Mucosa of descending colon (tissue), 3 donors: ENCODE data around the gene SEC23B. TPM values are rescaled to one million over a fixed set of nuclear protein-coding genes. Genes with fewer than 3 reads are reported as not detected.
"Not testable (repeated sequence)": the region's sequence is repeated elsewhere in the genome, so short reads cannot be mapped to it uniquely, and the experiment has no call there.

ENCODE experiments used
- ATAC-seq: fragments of 200-7000 bp; cut with Tn5 transposase; one replicate; pipeline ENCODE4 v1.9.1; 2020; ENCODE audit warnings: mild to moderate bottlenecking, moderate library complexity
- DNase-seq, 3 donors: peaks; one replicate each; pipeline ENCODE4 v3.0.0-alpha.2; 2020
- H3K36me3 ChIP-seq: fragments of 200-600 bp; one replicate; pipeline ENCODE4 v1.8.0; 2021; ENCODE audit warnings: low read depth, mild to moderate bottlenecking
- H3K4me1 ChIP-seq: fragments of 200-600 bp; one replicate; pipeline ENCODE4 v1.8.0; 2021; ENCODE audit warnings: low read depth, mild to moderate bottlenecking
- H3K4me3 ChIP-seq: fragments of 200-600 bp; one replicate; pipeline ENCODE4 v1.8.0; 2021; ENCODE audit warnings: mild to moderate bottlenecking
- H3K9me3 ChIP-seq: fragments of 200-600 bp; one replicate; pipeline ENCODE4 v1.8.0; 2021; ENCODE audit warnings: mild to moderate bottlenecking
- intact Hi-C, 2 donors: fragments of 100-400 bp; cut with DNase I in 1 of 2; cut with micrococcal nuclease in 1 of 2; formaldehyde crosslinking; loops; one replicate each; pipeline versions ENCODE4 v1.11.0 to v1.11.1; 2022; cut with DNase I, micrococcal nuclease
- total RNA-seq, 3 donors: library from RNA; stranded (reverse); fragmentation: NEBNext Ultra II Directional in 2 of 3; extraction: Animal tissue kit (Norgen Biotek cat#: 25700) in 2 of 3; gene quantifications; one replicate each; pipeline versions ENCODE4 v1.2.1 to v1.2.4, GENCODE V29; 2021 to 2023
- TF ChIP-seq, protein P1 (sequence below): fragments of 200-600 bp; IDR thresholded peaks from one replicate; pipeline ENCODE4 v1.8.0; 2022; ENCODE audit warnings: antibody characterized with exemption, mild to moderate bottlenecking
- donor health status: DM: no; HTN: no; CAD: no; lungs with moderate emphysema.
- donor health status: DM: no; HTN: no; CAD: no.
- donor health status: DM: no; HTN: yes; CAD: no.

SEC23B gene
- total RNA-seq, 3 donors from 2014 or later, result 32.4 to 54.3 (median 51.0) TPM

DNA sequence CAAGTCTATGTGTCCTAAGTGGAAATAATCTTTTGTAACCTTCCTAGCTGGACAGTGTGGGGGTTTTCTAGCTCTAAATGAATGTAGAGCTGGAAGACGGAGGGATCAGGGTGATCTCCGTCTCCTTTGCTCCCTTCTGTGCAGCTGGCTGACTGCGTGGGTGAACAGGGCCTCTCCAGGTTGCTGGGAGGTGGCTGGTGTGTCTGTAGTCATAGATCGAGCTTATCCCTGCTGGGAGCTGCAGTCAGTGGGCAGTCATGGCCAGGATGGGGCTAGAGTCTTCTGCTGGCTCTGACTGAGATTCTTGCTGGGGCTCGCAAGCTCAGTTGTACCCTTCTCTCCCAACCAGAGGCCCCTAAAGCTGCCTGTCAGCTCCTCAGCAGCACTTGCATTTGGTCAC, 6.4 kb downstream of the SEC23B start:
- no peaks in the 10 kb centered on the region for H3K36me3 ChIP-seq
- TF ChIP-seq, protein P1, sequence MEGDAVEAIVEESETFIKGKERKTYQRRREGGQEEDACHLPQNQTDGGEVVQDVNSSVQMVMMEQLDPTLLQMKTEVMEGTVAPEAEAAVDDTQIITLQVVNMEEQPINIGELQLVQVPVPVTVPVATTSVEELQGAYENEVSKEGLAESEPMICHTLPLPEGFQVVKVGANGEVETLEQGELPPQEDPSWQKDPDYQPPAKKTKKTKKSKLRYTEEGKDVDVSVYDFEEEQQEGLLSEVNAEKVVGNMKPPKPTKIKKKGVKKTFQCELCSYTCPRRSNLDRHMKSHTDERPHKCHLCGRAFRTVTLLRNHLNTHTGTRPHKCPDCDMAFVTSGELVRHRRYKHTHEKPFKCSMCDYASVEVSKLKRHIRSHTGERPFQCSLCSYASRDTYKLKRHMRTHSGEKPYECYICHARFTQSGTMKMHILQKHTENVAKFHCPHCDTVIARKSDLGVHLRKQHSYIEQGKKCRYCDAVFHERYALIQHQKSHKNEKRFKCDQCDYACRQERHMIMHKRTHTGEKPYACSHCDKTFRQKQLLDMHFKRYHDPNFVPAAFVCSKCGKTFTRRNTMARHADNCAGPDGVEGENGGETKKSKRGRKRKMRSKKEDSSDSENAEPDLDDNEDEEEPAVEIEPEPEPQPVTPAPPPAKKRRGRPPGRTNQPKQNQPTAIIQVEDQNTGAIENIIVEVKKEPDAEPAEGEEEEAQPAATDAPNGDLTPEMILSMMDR, result no peak

DNA sequence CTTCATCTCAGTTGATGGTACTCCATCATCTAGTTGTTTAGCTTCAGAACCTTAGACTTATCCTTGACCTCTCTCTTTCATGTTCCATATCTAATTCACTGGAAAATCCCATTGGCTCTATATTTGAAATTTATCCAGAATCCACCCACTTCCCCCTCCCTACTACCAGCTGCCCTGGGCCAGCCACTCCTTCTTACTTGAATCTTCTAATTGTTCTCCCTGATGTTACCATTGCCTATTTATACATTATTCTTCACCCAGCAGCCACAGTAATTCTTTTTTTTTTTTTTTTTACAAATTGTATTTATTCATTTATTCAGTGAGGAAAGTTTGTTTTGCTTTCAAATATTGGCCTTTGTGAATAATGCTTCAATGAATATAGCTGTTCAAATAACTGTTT, 8.2 kb downstream of the SEC23B start:
- TF ChIP-seq, protein P1, result no peak
- Histone ChIP-seq H3K36me3 (no peaks in the 10 kb centered on the region), H3K9me3 (no peaks in the 10 kb centered on the region), H3K4me3 (no peak overlapping the region), H3K4me1 (no peaks in the 10 kb centered on the region)
- intact Hi-C loops, result no loop called here
- DNase-seq (no peak), ATAC-seq (no peak)

More for the DNA sequence above, 6.4 kb downstream of the SEC23B start:
- H3K9me3 ChIP-seq, result no peaks in the 10 kb centered on the region
- peaks cover 3% of the 10 kb centered on the region for H3K4me1 ChIP-seq
- no peak for DNase-seq
- ATAC-seq, result no peak
- intact Hi-C loops, result no loop called here
- no peak overlapping the region for H3K4me3 ChIP-seq

DNA sequence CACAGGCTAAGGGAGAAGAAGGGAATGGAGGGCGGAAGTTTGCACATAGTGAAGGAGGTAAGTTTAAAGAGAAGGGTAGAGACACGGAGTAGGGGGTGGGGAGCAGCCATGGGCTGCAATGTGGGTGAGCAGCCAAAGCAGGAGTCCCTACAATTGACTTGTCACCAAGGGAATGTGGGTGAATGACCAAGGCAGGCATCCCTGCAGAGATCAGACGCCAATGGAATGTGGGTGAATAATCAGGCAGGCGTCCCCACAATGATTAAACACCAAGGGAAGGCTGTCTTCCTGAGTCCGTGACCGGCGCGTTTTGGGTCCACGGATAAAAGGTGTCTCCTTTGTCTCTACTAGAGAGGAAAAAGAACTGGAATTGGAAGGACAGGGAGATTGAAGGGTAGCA, 14.3 kb downstream of the SEC23B start:
- H3K4me3 ChIP-seq, H3K4me1 ChIP-seq, intact Hi-C loops, ATAC-seq, H3K9me3 ChIP-seq, DNase-seq: not testable (repeated sequence)
- H3K36me3 ChIP-seq, result peaks cover 16% of the 10 kb centered on the region

DNA sequence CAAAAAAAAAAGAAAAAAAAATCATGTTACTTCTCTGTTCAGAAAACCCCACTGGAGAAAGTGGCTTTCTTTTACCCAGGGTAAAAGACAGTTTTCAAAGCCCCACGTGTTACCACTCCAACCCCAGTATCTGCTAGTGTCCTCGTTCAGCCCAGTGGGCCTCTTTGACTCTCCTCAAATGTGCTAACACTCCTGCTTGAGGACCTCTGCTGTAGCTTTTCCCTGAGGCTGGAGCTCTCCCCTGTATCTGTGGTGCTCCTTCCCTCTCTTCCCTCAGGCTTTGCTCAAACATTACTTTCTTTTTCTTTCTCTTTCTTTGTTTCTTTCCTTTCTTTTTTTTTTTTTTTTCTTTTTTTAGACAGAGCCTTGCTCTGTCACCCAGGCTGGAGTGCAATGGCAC, 15.3 kb downstream of the SEC23B start:
- no peak for ATAC-seq

DNA sequence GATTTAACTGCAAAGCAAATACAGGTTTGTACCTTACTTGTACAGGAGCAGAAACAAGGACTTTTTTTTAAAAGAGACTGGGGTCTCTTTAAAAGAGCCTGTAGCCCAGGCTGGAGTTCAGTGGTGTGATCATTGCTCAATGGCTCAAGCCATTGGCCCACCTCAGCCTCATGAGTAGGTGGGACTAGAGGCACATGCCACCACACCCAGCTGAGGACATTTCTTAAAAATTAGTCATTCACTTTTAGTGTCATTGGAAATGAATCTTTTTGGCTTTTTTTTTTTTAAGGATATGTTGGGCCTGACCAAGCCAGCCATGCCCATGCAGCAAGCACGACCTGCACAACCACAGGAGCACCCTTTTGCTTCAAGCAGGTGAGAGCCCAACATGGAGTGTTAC, 16.9 kb downstream of the SEC23B start:
- H3K4me1 ChIP-seq, result no peaks in the 10 kb centered on the region
- DNase-seq (no peak), ATAC-seq (no peak)
- TF ChIP-seq, protein P1, result no peak
- peaks cover 29% of the 10 kb centered on the region for H3K36me3 ChIP-seq
- H3K9me3 ChIP-seq, result no peaks in the 10 kb centered on the region
- intact Hi-C loops, result no loop called here
- H3K4me3 ChIP-seq, result no peak overlapping the region

More for the DNA sequence above, 15.3 kb downstream of the SEC23B start:
- intact Hi-C loops, result no loop called here
- TF ChIP-seq, protein P1, result no peak
- H3K9me3 ChIP-seq, result no peaks in the 10 kb centered on the region
- H3K4me1 ChIP-seq, result no peaks in the 10 kb centered on the region
- no peak for DNase-seq
- peaks cover 20% of the 10 kb centered on the region for H3K36me3 ChIP-seq
- no peak overlapping the region for H3K4me3 ChIP-seq

DNA sequence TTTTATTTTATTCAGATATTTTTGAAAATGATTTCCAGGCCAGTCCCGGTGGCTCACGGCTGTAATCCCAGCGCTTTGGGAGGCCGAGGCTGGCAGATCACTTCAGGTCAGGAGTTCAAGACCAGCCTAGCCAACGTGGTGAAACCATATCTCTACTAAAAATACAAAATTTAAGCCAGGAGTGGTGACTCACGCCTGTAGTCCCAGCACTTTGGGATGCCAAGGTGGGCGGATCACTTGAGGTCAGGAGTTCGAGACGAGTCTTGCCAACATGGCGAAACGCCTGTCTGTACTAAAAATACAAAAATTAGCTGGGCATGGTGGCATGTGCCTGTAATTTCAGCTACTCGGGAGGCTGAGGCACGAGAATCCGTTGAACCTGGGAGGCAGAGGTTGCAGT, 19.0 kb downstream of the SEC23B start:
- DNase-seq, H3K4me3 ChIP-seq, H3K9me3 ChIP-seq, intact Hi-C loops, H3K4me1 ChIP-seq, ATAC-seq: not testable (repeated sequence)
- H3K36me3 ChIP-seq, result peaks cover 29% of the 10 kb centered on the region

DNA sequence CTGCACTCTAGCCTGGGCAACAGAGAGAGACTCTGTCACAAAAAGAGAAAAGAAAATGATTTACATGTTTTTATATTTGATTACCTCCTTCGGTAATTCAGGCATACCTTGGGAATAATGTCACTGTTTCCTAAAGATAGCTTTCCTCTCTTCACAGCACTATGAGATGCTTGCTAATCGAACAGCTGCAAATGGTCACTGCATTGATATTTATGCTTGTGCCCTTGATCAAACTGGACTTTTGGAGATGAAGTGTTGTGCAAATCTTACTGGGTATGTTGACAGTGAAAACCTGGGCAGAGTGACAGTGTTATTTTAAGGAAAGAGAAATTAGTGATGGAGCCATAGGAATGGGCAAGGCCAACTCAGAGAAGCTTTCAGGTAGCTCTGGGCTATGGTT, 19.6 kb downstream of the SEC23B start:
- ATAC-seq (no peak), DNase-seq (no peak)
- no peaks in the 10 kb centered on the region for H3K4me1 ChIP-seq
- peaks cover 29% of the 10 kb centered on the region for H3K36me3 ChIP-seq
- intact Hi-C loops, result no loop called here
- TF ChIP-seq, protein P1, result no peak
- H3K9me3 ChIP-seq, result no peaks in the 10 kb centered on the region
- H3K4me3 ChIP-seq, result no peak overlapping the region
